C4-2B (cell line): ENCODE data around the gene XRN2.

ENCODE experiments used
- CTCF ChIP-seq: fragments of 450-650 bp; conservative IDR thresholded peaks from 2 replicates; pipeline ENCODE4 v1.5.1; 2017; ENCODE audit warnings: mild to moderate bottlenecking
- ZFX ChIP-seq: fragments of 450-650 bp; IDR thresholded peaks from 2 replicates; pipeline ENCODE4 v1.6.1; 2017

GRCh38 chr20:21393816-21394519 lies 90.8 kb downstream of the XRN2 start:
- no peak for TF ChIP-seq CTCF
- no peak for TF ChIP-seq ZFX
